HG03280 (cell line): Measurements from ENCODE around the gene PLEKHM3.
"Not testable (repeated sequence)": the region's sequence is repeated elsewhere in the genome, so short reads cannot be mapped to it uniquely, and the experiment has no call there.

ENCODE experiments used
- ATAC-seq: cut with Tn5 transposase; IDR thresholded peaks from one replicate; pipeline ENCODE4 v1.9.1; 2021; ENCODE audit warnings: mild to moderate bottlenecking, moderate library complexity; ENCODE audit not compliant: unreplicated experiment

The PLEKHM3 gene

GRCh38 chr2:207926989-207927300 lies 98.4 kb downstream of the PLEKHM3 start:
- no peak for ATAC-seq

DNA sequence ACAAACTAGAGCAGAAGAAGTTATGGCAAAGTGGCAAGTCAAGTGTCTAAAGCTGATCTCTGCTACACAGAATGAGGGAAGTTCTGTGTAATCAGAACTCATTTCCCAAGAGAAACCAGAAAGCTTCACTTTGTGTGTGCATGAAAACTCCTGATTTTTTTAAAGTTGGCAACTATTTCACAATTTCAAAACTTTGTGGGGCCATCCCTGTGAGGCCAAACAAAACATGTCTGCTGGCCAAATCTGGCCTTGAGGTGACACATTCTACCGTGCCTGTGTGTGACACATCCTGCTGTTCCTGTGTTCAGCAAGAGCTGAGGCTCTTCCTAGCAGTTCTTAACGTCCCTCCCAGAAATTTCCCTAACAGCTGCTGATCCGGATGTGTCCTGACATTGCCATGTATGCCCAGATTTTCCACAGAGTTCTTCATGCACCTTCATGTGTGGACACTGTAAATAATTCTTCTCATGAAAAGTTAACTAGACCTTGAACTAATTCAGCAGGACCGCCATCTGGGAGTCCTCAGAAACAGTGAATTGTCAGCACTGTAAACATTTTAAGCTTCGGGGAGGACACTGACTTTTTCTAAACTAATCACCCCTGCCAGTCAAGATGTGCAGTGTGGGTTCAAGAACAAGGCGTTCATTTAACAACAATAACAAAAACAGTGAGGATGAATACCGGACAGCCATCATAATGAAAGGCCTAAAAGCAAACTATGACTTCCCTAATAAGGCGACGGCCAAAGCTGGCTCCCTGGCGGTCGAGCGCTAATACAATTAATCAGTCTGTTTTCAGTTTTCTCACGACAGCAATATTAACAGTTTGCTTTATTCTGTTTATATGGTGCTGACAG lies 99.0 kb downstream of the PLEKHM3 start:
- no peak for ATAC-seq

DNA sequence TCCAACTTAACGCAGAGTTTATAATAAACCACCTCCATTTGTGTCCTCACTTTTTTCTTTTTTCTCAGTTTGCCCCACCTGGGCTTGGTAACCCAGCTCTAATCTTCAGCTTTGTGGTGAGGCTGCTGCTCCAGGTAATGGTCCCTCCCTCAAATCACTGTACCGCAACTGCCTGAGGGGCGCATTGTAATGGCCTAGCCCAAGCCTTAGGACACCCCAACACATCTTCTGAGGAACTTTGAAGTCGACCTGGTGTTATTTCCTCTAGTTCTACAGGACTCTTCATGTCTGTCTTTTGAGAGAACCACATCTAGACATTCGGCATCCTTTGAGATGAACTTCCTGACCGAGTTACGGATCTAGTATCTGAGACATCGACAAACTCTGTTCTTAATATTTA lies 99.7 kb downstream of the PLEKHM3 start:
- ATAC-seq, result no peak

- no peak for ATAC-seq
Observed at GRCh38 chr2:207921606-207922005, 103.7 kb downstream of the PLEKHM3 start.

- no peak for ATAC-seq
Observed at GRCh38 chr2:207920721-207921120, 104.6 kb downstream of the PLEKHM3 start.

DNA sequence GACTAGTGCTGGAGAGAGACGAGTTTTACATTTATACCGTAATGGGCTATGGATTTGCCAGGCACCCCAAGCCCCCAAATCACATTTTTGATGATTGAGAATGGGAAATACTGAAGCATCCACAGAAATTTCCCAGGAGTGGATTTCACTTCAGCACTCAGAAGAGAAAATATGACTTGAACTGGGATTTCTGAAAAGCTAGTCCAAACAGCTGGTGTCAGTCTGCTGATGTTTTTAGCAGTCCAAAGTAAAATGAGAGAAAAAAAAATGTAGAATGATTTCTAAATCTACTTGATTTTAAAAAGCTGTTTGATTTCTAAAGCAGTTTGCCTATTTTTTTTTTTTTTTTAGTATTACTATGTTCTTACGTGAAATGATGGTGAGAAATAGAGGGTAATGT lies 105.0 kb downstream of the PLEKHM3 start:
- no peak for ATAC-seq

GRCh38 chr2:207919164-207919919 lies 106.0 kb downstream of the PLEKHM3 start:
- no peak for ATAC-seq

- no peak for ATAC-seq
Observed at GRCh38 chr2:207914716-207915115, 110.6 kb downstream of the PLEKHM3 start.

DNA sequence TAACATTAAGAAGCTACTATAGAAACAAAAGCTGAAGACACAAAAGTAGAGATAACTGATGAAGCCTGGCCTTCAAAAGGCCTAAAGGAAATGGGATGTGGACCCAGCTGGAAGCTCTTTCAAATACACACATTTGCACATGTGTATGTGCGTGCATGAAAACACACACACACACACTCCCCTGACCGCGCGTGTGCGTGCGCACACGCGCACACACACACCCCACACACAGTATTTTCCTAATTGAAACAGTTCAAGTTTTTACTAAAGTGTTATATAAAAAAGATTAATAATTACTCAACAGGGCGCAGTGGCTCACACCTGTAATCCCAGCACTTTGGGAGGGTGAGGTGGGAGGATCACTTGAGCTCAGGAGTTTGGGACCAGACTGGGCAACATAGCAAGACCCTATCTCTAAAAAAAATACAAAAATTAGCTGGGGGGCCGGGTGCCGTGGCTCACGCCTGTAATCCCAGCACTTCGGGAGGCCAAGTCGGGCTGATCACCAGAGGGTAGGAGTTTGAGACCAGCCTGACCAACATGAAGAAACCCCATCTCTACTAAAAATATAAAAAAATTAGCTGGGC lies 111.5 kb downstream of the PLEKHM3 start:
- ATAC-seq, result no peak

DNA sequence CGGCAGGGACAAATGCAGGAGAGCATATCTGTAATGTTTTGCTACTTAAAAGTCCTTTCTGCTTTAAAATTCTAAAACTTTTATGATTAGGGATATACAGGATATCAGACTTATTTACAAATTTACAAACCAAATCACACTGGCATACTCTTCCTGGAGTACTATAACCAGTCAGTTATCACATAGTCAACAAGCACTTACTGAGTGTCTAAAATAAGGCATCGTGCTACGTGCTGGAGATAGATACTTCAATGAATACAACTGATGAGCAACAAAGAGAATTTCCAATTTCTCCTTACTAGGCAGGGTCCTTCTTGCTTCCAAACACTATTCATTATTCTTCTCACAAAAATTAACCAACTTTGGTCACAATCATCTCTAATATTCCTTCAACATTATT lies 113.5 kb downstream of the PLEKHM3 start:
- no peak for ATAC-seq

- no peak for ATAC-seq
Observed at GRCh38 chr2:207911215-207911614, 114.1 kb downstream of the PLEKHM3 start.

DNA sequence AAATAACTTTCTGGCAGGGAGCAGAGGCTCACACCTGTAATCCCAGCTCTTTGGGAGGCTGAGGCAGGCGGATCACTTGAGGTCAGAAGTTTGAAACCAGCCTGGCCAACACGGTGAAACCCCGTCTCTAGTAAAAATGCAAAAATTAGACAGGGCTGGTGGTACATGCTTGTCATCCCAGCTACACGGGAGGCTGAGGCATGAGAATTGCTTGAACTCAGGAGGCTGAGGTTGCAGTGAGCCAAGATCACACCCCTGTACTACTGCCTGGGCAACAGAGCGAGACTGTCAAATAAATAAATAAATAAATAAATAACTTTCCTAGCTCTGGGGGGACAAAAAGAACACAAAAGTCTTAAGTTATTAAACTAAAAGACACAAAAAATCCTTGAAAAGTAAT lies 118.8 kb downstream of the PLEKHM3 start:
- ATAC-seq, result not testable (repeated sequence)

DNA sequence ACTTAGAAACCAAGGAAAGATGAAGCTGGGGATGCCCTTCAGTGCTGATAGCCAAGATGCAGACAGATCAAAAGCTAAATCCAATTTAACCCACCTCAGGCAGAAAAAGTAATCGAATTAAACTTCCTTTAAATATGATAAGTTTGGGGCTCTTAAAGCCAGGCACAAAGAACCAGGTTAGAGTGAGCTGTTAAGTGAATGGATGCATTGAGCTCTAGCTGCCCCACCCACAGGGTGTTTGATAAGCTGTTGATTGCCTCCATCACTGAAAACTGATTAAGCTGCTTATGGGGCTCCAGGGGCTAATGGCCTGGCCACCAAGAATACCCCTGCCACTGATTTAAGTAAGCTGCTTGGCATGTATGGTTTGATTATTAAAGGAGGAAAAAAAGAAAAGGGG lies 119.8 kb downstream of the PLEKHM3 start:
- ATAC-seq, result no peak

GRCh38 chr2:207903236-207903635 lies 122.1 kb downstream of the PLEKHM3 start:
- ATAC-seq, result no peak

- no peak for ATAC-seq
Observed at GRCh38 chr2:207902821-207903220, 122.5 kb downstream of the PLEKHM3 start.

DNA sequence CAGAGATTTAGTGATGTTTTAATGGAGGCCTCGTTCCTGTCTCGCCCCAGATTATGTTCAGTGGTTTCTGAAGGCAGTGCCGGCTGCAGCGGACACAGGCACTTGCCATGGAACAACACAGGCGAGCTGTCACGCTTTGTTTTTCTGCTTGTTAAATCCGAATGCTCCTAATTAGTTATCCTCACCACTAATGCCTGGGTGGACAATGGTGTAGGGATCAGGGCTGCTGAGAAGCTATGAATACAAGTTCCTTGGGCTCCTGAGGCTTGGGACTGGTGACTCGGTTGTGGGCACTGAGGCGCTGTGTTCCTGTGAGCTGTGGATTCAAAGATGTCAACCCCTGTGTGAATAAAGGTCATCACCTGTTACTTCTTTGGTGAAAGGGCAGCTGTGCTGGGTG lies 123.5 kb downstream of the PLEKHM3 start:
- ATAC-seq, result no peak

- ATAC-seq, result no peak
Observed at GRCh38 chr2:207901401-207901800, 123.9 kb downstream of the PLEKHM3 start.

GRCh38 chr2:207898354-207898695 lies 127.0 kb downstream of the PLEKHM3 start:
- ATAC-seq, result no peak

- ATAC-seq, result no peak
Observed at GRCh38 chr2:207897541-207898353, 127.6 kb downstream of the PLEKHM3 start.

GRCh38 chr2:207896525-207897285 lies 128.6 kb downstream of the PLEKHM3 start:
- ATAC-seq, result no peak
